B cell (primary cell): ENCODE results near the gene C15orf40. TPM values are rescaled to one million over a fixed set of nuclear protein-coding genes. Genes with fewer than 3 reads are reported as not detected.

Experiments used
- ATAC-seq: fragments of 200-7000 bp; cut with Tn5 transposase; one replicate; pipeline ENCODE4 v1.10.0; 2021; ENCODE audit warnings: low read depth, mild to moderate bottlenecking, moderate number of reproducible peaks, moderate library complexity
- CTCF ChIA-PET: fragments of 350-600 bp; sonication (Branson Sonifier 250); formaldehyde crosslinking; loops from one replicate; lab custom pipeline; 2021; ENCODE audit warnings: antibody characterized with exemption, inconsistent platforms; lab: Charles Lee
- POLR2A ChIA-PET: fragments of 350-600 bp; sonication (Branson Sonifier 250); formaldehyde crosslinking; loops from one replicate; lab custom pipeline; 2021; ENCODE audit warnings: antibody characterized with exemption; lab: Charles Lee
- DNase-seq: peaks from one replicate; pipeline ENCODE4 v3.0.0; 2013
- H2AFZ ChIP-seq: 2 replicates; pipeline ENCODE4 v1.6.1; 2012; ENCODE audit warnings: mild to moderate bottlenecking, low read depth, low read length; ENCODE audit not compliant: insufficient read depth, poor library complexity, severe bottlenecking
- H3K27ac ChIP-seq, 2 donors: 1 replicate in 1 of 2; 2 replicates in 1 of 2; pipeline ENCODE4 v1.5.1; 2012 to 2013; ENCODE audit warnings: low read length in 2 of 2, mild to moderate bottlenecking in 2 of 2, moderate library complexity in 1 of 2
- H3K27me3 ChIP-seq, 4 experiments: fragments of 200-600 bp in 1 of 4; sonication (generic) in 1 of 4; replicated peaks in 1 of 4; 1 replicate in 2 of 4; 2 replicates in 2 of 4; pipeline versions ENCODE4 v1.6.1 to v1.7.0; 2013 to 2016; ENCODE audit warnings: low read length in 3 of 4, mild to moderate bottlenecking in 2 of 4, mixed read lengths in 1 of 4, moderate library complexity in 1 of 4; ENCODE audit not compliant: insufficient read depth in 4 of 4, control insufficient read depth in 3 of 4; ENCODE audit errors: control extremely low read depth in 1 of 4
- H3K36me3 ChIP-seq, 2 experiments: replicated peaks in 1 of 2; 1 replicate in 1 of 2; 2 replicates in 1 of 2; pipeline versions ENCODE4 v1.6.1 to v1.7.1; 2013; ENCODE audit warnings: low read length in 1 of 2; ENCODE audit not compliant: insufficient read depth in 2 of 2, control insufficient read depth in 1 of 2; ENCODE audit errors: control extremely low read depth in 1 of 2, extremely low read depth in 1 of 2
- H3K4me1 ChIP-seq, 2 donors: fragments of 200-600 bp in 1 of 2; sonication (generic) in 1 of 2; 1 replicate in 1 of 2; 2 replicates in 1 of 2; pipeline versions ENCODE4 v1.5.1 to v1.6.1; 2013 to 2017; ENCODE audit warnings: low read length in 2 of 2; ENCODE audit not compliant: control insufficient read depth in 2 of 2, insufficient read depth in 2 of 2
- H3K4me2 ChIP-seq: replicated peaks from 2 replicates; pipeline ENCODE3; 2012; ENCODE audit warnings: mild to moderate bottlenecking, low read depth, low read length; ENCODE audit not compliant: poor library complexity, severe bottlenecking
- H3K4me3 ChIP-seq, 5 experiments: fragments of 200-600 bp in 1 of 5; sonication (generic) in 1 of 5; 1 replicate in 3 of 5; 2 replicates in 2 of 5; pipeline versions ENCODE4 v1.5.1 to v1.7.0; 2011 to 2016; ENCODE audit warnings: low read length in 4 of 5, mild to moderate bottlenecking in 4 of 5, low read depth in 2 of 5, control low read depth in 1 of 5, moderate library complexity in 1 of 5; ENCODE audit not compliant: insufficient read depth in 1 of 5; ENCODE audit errors: control extremely low read depth in 1 of 5, extremely low read depth in 1 of 5
- H3K79me2 ChIP-seq: fragments of 200-600 bp; sonication (generic); one replicate; pipeline ENCODE4 v1.6.0; 2016; ENCODE audit warnings: low read length; ENCODE audit not compliant: control insufficient read depth, insufficient read depth
- H3K9ac ChIP-seq: fragments of 200-600 bp; sonication (generic); 2 replicates; pipeline ENCODE4 v1.6.1; 2017; ENCODE audit warnings: mild to moderate bottlenecking, low read length, moderate library complexity
- H3K9me3 ChIP-seq, 3 donors: one replicate each; pipeline versions ENCODE4 v1.6.1 to v1.7.1; 2013; ENCODE audit warnings: low read length in 2 of 3; ENCODE audit not compliant: control insufficient read depth in 2 of 3, insufficient read depth in 1 of 3; ENCODE audit errors: control extremely low read depth in 1 of 3
- H4K20me1 ChIP-seq: 2 replicates; pipeline ENCODE4 v1.6.0; 2012; ENCODE audit warnings: mild to moderate bottlenecking, low read length; ENCODE audit not compliant: insufficient read depth, control insufficient read depth, poor library complexity, severe bottlenecking
- H3K27ac Mint-ChIP-seq: one replicate; pipeline ENCODE4 v1.8.0; 2021; ENCODE audit warnings: mixed read lengths
- H3K27me3 Mint-ChIP-seq: one replicate; pipeline ENCODE4 v1.8.0; 2021; ENCODE audit warnings: mixed read lengths
- H3K4me1 Mint-ChIP-seq: one replicate; pipeline ENCODE4 v1.8.0; 2021; ENCODE audit warnings: mixed read lengths
- H3K4me3 Mint-ChIP-seq: one replicate; pipeline ENCODE4 v1.8.0; 2021; ENCODE audit warnings: mixed read lengths
- H3K9me3 Mint-ChIP-seq: one replicate; pipeline ENCODE4 v1.8.0; 2022; ENCODE audit warnings: mixed read lengths; ENCODE audit not compliant: insufficient read depth
- CTCF ChIP-seq: fragments of 200-600 bp; IDR thresholded peaks from one replicate; pipeline ENCODE4 v1.8.0; 2022; ENCODE audit warnings: antibody characterized with exemption, mild to moderate bottlenecking
- EZH2 ChIP-seq: IDR thresholded peaks from 2 replicates; pipeline ENCODE4 v1.6.1; 2012; ENCODE audit warnings: borderline replicate concordance, low read depth, mild to moderate bottlenecking, moderate library complexity, low read length; ENCODE audit not compliant: insufficient read depth, poor library complexity, severe bottlenecking
- WGBS: methylation state at CpG from one replicate; pipeline ENCODE4 v1.1.5; 2013; ENCODE audit warnings: missing lambda C conversion rate; ENCODE audit not compliant: insufficient coverage; 5-methylcytosine and 5-hydroxymethylcytosine counted together
- intact Hi-C: fragments of 100-400 bp; cut with micrococcal nuclease; formaldehyde crosslinking; loops from one replicate; pipeline ENCODE4 v1.10.0; 2022
- polyA plus RNA-seq: library from polyadenylated mRNA; depleted of rRNA; stranded (reverse); fragments of >200 nt; gene quantifications from 2 replicates; pipeline ENCODE4 v1.2.3, GENCODE V29; 2012
- total RNA-seq, 2 donors: library from RNA; stranded (reverse); fragments of 120-200 nt in 1 of 2; gene quantifications; 1 replicate in 1 of 2; 2 replicates in 1 of 2; pipeline versions ENCODE4 v1.2.3 to v1.2.4, GENCODE V29; 2013 to 2022

Gene C15orf40
- total and polyA plus RNA-seq, 2 donors (not counting 1 experiment from before 2014, with no cell fraction given), result 24.0 to 40.7 TPM

GRCh38 chr15:82977076-82977475, 34.4 kb downstream of the C15orf40 start:
- DNase-seq (no peak), ATAC-seq (no peak)
- POLR2A ChIA-PET, result interaction anchor here (0.7 kb wide), 1 partner anchor 24 kb away, joined by 12 read pairs; no protein-coding TSS in a partner anchor
- intact Hi-C loops, result no loop called here
- Histone ChIP-seq H4K20me1 (no peaks in the 10 kb centered on the region), H3K4me2 (no peak overlapping the region), H3K9me3 (no peaks in the 10 kb centered on the region), H3K4me1 (no peaks in the 10 kb centered on the region), H2AFZ (no peak overlapping the region), H3K27ac (no peak overlapping the region), H3K36me3 (peaks cover 0 to 2% of the 10 kb centered on the region in 2 experiments), H3K4me3 (no peak overlapping the region), H3K79me2 (no peaks in the 10 kb centered on the region), H3K9ac (no peak overlapping the region), H3K27me3 (no peaks in the 10 kb centered on the region)
- no peaks in the 10 kb centered on the region for H3K9me3 Mint-ChIP-seq
- CTCF ChIA-PET, result interaction anchor here (1.1 kb wide), 1 partner anchor 85 kb away, joined by 3 read pairs; no protein-coding TSS in a partner anchor
- TF ChIP-seq CTCF (no peak), EZH2 (no peak)
- H3K4me3 Mint-ChIP-seq, result no peak overlapping the region
- H3K27ac Mint-ChIP-seq, result no peak overlapping the region
- H3K4me1 Mint-ChIP-seq, result no peaks in the 10 kb centered on the region
- H3K27me3 Mint-ChIP-seq, result no peaks in the 10 kb centered on the region
- no CpG with 5 or more reads among the region's 1 CpG for WGBS

GRCh38 chr15:82972990-82973389, 38.4 kb downstream of the C15orf40 start:
- ATAC-seq (no peak), DNase-seq (no peak)
- TF ChIP-seq EZH2 (no peak), CTCF (no peak)
- Histone ChIP-seq H3K27me3 (no peaks in the 10 kb centered on the region), H2AFZ (no peak overlapping the region), H3K9ac (no peak overlapping the region), H4K20me1 (no peaks in the 10 kb centered on the region), H3K79me2 (no peaks in the 10 kb centered on the region), H3K9me3 (no peaks in the 10 kb centered on the region), H3K4me2 (no peak overlapping the region), H3K36me3 (no peaks in the 10 kb centered on the region), H3K4me3 (no peak overlapping the region), H3K4me1 (no peaks in the 10 kb centered on the region), H3K27ac (no peak overlapping the region)
- intact Hi-C loops, result no loop called here
- ChIA-PET CTCF (no interaction called here), POLR2A (no interaction called here)
- no peak overlapping the region for H3K4me3 Mint-ChIP-seq
- H3K27me3 Mint-ChIP-seq, result no peaks in the 10 kb centered on the region
- H3K27ac Mint-ChIP-seq, result no peak overlapping the region
- no peaks in the 10 kb centered on the region for H3K9me3 Mint-ChIP-seq
- no CpG with 5 or more reads among the region's 1 CpG for WGBS
- H3K4me1 Mint-ChIP-seq, result no peaks in the 10 kb centered on the region
